IPS DF 4.7 (cell line): ENCODE measurements around the gene ARL5C.

Source experiments
- DNase-seq: peaks from one replicate; pipeline ENCODE4 v3.0.0-alpha.2; 2013; ENCODE audit warnings: low spot score; ENCODE audit errors: extremely low read depth

The ARL5C gene

GRCh38 chr17:39167476-39167875 is 1.5 kb upstream of the ARL5C start:
- DNase-seq = no peak

- no peak for DNase-seq
These were observed 725 bp upstream of the ARL5C start for GRCh38 chr17:39166437-39167335.

GRCh38 chr17:39165178-39165840 is 652 bp downstream of the ARL5C start:
- DNase-seq = no peak

DNA sequence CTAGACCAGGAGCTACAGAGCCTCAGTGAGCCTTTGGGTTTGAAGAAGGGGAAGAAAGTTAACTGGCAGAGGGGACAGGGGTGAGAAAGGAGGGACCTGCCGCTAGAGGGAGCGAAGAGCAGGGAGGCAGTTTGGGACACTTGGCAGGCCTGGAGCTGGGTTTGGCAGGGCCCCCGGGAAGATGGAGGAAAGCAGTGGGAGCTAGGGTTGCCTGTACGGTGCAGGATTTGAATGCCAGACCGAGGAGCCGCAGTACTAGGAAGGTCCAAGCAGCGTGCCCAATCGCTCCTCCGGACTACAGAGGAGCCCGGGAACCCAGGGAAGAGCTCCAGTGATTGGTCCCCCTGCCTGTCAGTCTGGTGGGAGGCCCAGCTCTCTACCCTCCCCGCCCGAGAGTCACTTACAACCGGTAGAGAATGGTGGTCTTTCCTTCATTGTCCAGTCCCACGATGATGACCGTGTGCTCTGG is 1.3 kb downstream of the ARL5C start:
- peak; percentile 83 for DNase-seq

DNA sequence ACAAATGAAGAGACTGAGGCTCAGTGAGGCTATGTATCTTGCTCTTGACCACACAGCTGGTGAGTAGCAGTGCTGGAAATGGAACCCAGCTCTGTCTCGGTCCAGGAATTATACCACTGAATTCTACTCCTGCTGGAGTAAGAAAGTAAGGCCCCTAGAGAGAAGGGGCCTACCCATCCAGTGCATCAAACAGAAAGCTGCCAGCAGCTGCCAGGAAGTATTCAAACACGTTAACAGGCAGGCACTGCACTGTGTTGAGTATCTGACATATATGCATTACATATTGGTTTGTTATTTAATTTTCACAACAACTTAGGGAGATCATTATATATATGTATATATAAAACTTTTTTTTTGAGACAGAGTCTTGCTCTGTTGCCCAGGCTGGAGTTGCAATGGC is 4.0 kb downstream of the ARL5C start:
- no peak for DNase-seq

- DNase-seq = no peak
These were observed 7.3 kb downstream of the ARL5C start for GRCh38 chr17:39158623-39159022.

DNA sequence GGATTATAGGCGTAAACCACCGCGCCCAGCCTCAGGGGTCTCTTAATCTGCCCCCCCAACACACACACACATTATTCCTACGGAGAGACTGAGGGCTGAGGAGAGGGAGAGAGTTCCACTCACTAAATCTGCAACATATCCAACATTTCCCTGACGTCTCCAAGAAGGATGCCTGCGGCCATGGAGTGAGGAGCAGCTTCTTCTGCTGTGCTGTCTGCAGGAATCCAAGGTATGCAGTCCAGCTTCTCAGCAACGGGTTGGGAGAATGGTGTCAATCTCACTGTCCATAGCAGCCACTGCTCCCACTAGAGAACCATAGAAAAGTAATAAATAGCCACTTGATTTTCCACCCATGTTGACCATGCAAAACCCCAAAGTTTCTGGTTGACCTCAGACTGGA is 9.5 kb downstream of the ARL5C start:
- DNase-seq = no peak

GRCh38 chr17:39155654-39156053 is 10.3 kb downstream of the ARL5C start:
- DNase-seq = no peak

- peak; percentile 62 for DNase-seq
These were observed 12.3 kb downstream of the ARL5C start for GRCh38 chr17:39153599-39154051.

GRCh38 chr17:39151943-39152818 is 13.8 kb downstream of the ARL5C start:
- no peak for DNase-seq

DNA sequence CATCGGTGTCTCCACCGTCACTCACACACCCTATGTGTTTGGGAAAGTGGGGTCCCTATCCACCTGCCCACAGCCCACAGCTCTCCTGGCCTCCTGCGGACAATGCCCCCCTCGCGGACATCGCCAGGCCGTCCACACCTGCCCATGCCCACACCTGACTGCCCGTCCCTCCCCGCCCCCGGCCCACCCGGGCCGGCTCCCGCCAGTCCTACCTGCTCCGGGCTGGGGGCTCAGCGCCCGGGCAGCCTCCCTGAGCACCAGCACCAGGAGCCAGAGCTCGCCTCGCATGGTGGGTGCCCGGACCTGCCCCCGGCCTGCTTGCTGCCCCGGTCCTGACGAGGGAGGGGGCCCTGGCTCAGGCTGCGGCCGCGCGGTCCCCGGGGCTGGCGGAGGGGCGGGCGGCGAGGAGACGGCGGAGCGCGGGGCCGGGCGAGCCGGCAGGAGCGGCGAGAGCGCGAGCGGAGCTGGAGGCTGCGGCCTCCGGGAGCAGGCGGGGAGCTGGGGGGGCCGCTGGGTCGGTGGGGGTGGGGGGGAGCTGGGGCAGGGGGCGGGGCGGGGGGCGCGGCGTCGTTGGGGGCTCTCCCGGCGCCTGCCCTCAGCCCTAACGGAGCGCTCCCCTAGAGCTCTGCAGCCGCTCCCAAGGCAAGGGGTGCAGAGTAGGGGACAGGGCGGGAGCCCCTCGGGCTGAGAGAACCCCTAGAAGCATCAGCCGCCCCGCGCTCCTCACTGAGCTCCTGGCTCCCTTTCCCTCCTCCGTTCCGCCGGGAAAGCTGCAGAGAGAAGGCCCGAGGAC is 14.6 kb downstream of the ARL5C start, which contains the start of gene PLXDC1:
TSS of gene PLXDC1 (minus strand) at position 488 of the 793 bp plus-strand sequence. CDS start at position 288, 200 bp downstream.
- DNase-seq = no peak

- DNase-seq = no peak
These were observed 15.2 kb downstream of the ARL5C start for GRCh38 chr17:39150795-39151149.

GRCh38 chr17:39150104-39150634 is 15.8 kb downstream of the ARL5C start:
- DNase-seq = no peak

DNA sequence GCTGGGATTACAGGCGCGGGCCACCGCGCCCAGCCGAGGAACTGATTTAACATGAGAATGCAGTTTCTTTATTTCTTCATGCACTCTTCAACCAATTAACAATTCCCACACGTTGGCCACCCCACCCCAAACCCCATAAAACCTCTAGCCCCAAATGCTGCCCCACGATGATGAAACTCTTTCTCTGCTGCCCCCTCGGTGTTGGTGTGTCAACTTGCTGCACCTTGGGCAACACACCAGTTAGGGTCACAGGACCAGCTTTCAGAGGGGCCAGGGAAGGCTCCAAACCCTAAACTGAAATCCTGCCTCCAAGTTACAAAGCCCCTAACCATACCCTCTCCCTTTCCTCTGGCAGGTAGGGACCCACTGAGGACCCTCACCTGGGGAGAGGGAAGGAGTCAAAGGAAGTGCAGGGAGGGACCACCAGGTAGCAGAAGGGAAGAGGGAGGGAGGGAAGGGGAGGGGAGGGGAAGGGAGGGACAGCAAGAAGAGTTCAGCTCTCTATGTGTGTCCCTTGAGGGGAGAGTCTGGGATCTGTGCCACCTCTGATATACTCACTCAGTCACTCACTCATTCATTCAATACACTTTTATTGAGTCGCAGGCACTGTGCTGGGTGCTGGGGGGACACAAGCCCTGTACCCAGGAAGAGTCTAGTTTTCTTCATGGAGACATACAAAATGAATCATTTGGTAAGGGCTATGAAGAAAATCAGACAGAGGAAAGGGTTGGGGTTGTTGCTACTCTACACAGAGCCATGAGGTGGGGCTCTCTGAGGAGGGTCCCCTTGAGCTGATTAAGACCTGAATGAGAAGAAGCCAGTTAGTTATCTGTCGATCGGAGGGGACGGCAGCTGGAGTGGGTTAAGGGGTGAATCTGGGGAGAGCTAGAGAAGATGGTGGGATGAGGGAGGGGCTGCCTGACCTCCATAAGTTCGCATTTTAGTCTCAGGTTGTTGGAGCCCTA is 18.5 kb downstream of the ARL5C start:
- DNase-seq = no peak

GRCh38 chr17:39146273-39146672 is 19.7 kb downstream of the ARL5C start:
- DNase-seq = no peak

DNA sequence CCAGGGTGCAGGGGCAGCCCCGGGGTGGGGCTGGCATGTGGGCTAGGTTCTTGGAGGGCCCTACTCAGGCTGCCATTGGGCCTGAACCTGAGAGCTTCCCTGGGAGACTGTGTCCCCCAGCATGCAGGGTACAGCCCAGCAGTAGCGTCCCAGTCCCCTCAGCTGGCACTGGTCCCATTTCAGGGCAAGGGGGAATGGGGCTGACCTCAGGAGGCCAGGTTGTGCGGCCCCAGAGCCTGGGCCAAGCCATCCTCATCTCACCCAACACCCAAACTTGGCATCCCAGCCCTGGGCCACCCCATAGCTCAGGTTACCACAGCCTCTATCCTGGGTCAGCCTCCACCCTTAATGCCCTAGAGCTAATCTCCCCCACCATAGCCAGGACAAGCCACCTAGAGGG is 20.8 kb downstream of the ARL5C start:
- DNase-seq = no peak

GRCh38 chr17:39144416-39144840 is 21.5 kb downstream of the ARL5C start:
- DNase-seq = no peak

GRCh38 chr17:39143552-39144093 is 22.3 kb downstream of the ARL5C start:
- DNase-seq = no peak
